Trophoblast cell (in vitro differentiated cells and primary cell): ENCODE data around the gene KANSL1.
"Not testable (repeated sequence)": the region's sequence is repeated elsewhere in the genome, so short reads cannot be mapped to it uniquely, and the experiment has no call there.

ENCODE experiments used
- DNase-seq, 2 donors: peaks; one replicate each; pipeline ENCODE4 v3.0.0-alpha.2; 2016
- H2AFZ ChIP-seq: 2 replicates; pipeline ENCODE4 v1.6.1; 2013; ENCODE audit warnings: low read length, moderate library complexity, mild to moderate bottlenecking; ENCODE audit not compliant: insufficient read depth, poor library complexity
- H2AK5ac ChIP-seq: 2 replicates; pipeline ENCODE4 v1.6.1; 2013; ENCODE audit warnings: mild to moderate bottlenecking, low read length
- H2BK120ac ChIP-seq: 2 replicates; pipeline ENCODE4 v1.6.1; 2013; ENCODE audit warnings: low read length, mild to moderate bottlenecking, moderate library complexity; ENCODE audit not compliant: insufficient read depth, poor library complexity
- H2BK12ac ChIP-seq: 2 replicates; pipeline ENCODE4 v1.6.1; 2013; ENCODE audit warnings: mild to moderate bottlenecking, low read length, moderate library complexity
- H2BK5ac ChIP-seq: 2 replicates; pipeline ENCODE4 v1.6.1; 2013; ENCODE audit warnings: low read length, low read depth, moderate library complexity, mild to moderate bottlenecking; ENCODE audit not compliant: poor library complexity
- H3K14ac ChIP-seq: 2 replicates; pipeline ENCODE4 v1.6.1; 2013; ENCODE audit warnings: mild to moderate bottlenecking, low read length
- H3K18ac ChIP-seq: 2 replicates; pipeline ENCODE4 v1.6.1; 2013; ENCODE audit warnings: mild to moderate bottlenecking, low read length
- H3K23ac ChIP-seq: 2 replicates; pipeline ENCODE4 v1.6.1; 2013; ENCODE audit warnings: low read length
- H3K27ac ChIP-seq: 2 replicates; pipeline ENCODE4 v1.5.1; 2013; ENCODE audit warnings: low read depth, mild to moderate bottlenecking, inconsistent platforms, low read length, moderate library complexity
- H3K27me3 ChIP-seq: 2 replicates; pipeline ENCODE4 v1.6.1; 2013; ENCODE audit warnings: inconsistent platforms, mild to moderate bottlenecking, low read length, moderate library complexity; ENCODE audit not compliant: insufficient read depth
- H3K36me3 ChIP-seq, 2 experiments: 1 replicate in 1 of 2; 2 replicates in 1 of 2; pipeline ENCODE4 v1.6.1; 2013; ENCODE audit warnings: low read length in 2 of 2, mild to moderate bottlenecking in 2 of 2, moderate library complexity in 1 of 2; ENCODE audit not compliant: insufficient read depth in 2 of 2, control insufficient read depth in 1 of 2
- H3K4ac ChIP-seq: 2 replicates; pipeline ENCODE4 v1.6.1; 2013; ENCODE audit warnings: low read depth, mild to moderate bottlenecking, low read length, moderate library complexity
- H3K4me1 ChIP-seq, 2 experiments: 1 replicate in 1 of 2; 2 replicates in 1 of 2; pipeline ENCODE4 v1.6.1; 2013; ENCODE audit warnings: low read length in 2 of 2, mild to moderate bottlenecking in 2 of 2, moderate library complexity in 1 of 2; ENCODE audit not compliant: insufficient read depth in 2 of 2, control insufficient read depth in 1 of 2
- H3K4me2 ChIP-seq: 2 replicates; pipeline ENCODE4 v1.6.1; 2013; ENCODE audit warnings: inconsistent platforms, mild to moderate bottlenecking, low read length, moderate library complexity
- H3K4me3 ChIP-seq: 2 replicates; pipeline ENCODE4 v1.5.1; 2013; ENCODE audit warnings: mild to moderate bottlenecking, low read depth, low read length, inconsistent platforms
- H3K79me1 ChIP-seq: one replicate; pipeline ENCODE4 v1.6.1; 2013; ENCODE audit warnings: low read length
- H3K79me2 ChIP-seq: 2 replicates; pipeline ENCODE4 v1.6.1; 2013; ENCODE audit warnings: low read length, mild to moderate bottlenecking; ENCODE audit not compliant: control insufficient read depth, insufficient read depth, poor library complexity
- H3K9ac ChIP-seq: 2 replicates; pipeline ENCODE4 v1.6.1; 2013; ENCODE audit warnings: mild to moderate bottlenecking, low read length
- H3K9me3 ChIP-seq: 2 replicates; pipeline ENCODE4 v1.6.1; 2013; ENCODE audit warnings: low read depth, mild to moderate bottlenecking, control low read depth, inconsistent platforms, low read length; ENCODE audit not compliant: insufficient read depth
- H4K12ac ChIP-seq: 2 replicates; pipeline ENCODE4 v1.6.1; 2013; ENCODE audit warnings: low read depth, mild to moderate bottlenecking, low read length, moderate library complexity
- H4K8ac ChIP-seq: 2 replicates; pipeline ENCODE4 v1.6.1; 2013; ENCODE audit warnings: low read depth, mild to moderate bottlenecking, low read length, moderate library complexity
- H4K91ac ChIP-seq: one replicate; pipeline ENCODE4 v1.6.1; 2013; ENCODE audit warnings: low read depth, mild to moderate bottlenecking, low read length, moderate library complexity
- WGBS: extraction: QIAGEN DNeasy Blood & Tissue Kit; methylation state at CpG from one replicate; pipeline ENCODE4 v1.1.7; 2013; ENCODE audit warnings: missing lambda C conversion rate; ENCODE audit not compliant: insufficient read length, insufficient coverage; ENCODE audit errors: extremely low coverage; 5-methylcytosine and 5-hydroxymethylcytosine counted together

The KANSL1 gene

GRCh38 chr17:46181316-46181715, 11.9 kb downstream of the KANSL1 start:
- H3K4me2 ChIP-seq, H3K23ac ChIP-seq, H3K27me3 ChIP-seq, H4K8ac ChIP-seq, H2BK5ac ChIP-seq, H3K18ac ChIP-seq, H3K36me3 ChIP-seq, H3K79me1 ChIP-seq, H2AK5ac ChIP-seq, H3K14ac ChIP-seq, H2AFZ ChIP-seq, H2BK120ac ChIP-seq, H3K9ac ChIP-seq, H4K12ac ChIP-seq, H4K91ac ChIP-seq, DNase-seq, H3K9me3 ChIP-seq, H3K27ac ChIP-seq, H2BK12ac ChIP-seq, H3K4me3 ChIP-seq: not testable (repeated sequence)
- Histone ChIP-seq H3K79me2 (peaks cover 49% of the 10 kb centered on the region), H3K4me1 (peaks cover 11 to 20% of the 10 kb centered on the region in 2 experiments), H3K4ac (peak overlapping the region; percentile 96)
- no CpG with 5 or more reads among the region's 14 CpGs for WGBS

GRCh38 chr17:46180892-46181274, 12.3 kb downstream of the KANSL1 start:
- H3K4ac ChIP-seq = no peak overlapping the region
- WGBS = no CpG with 5 or more reads among the region's 2 CpGs
- no peak overlapping the region for H3K4me3 ChIP-seq
- H4K12ac ChIP-seq = no peak overlapping the region
- H3K36me3 ChIP-seq = no peaks in the 10 kb centered on the region
- no peak overlapping the region for H3K23ac ChIP-seq
- no peak overlapping the region for H3K27ac ChIP-seq
- no peak overlapping the region for H4K91ac ChIP-seq
- no peaks in the 10 kb centered on the region for H3K27me3 ChIP-seq
- no peak overlapping the region for H4K8ac ChIP-seq
- no peak overlapping the region for H2BK120ac ChIP-seq
- H3K9me3 ChIP-seq = no peaks in the 10 kb centered on the region
- H3K79me1 ChIP-seq = no peaks in the 10 kb centered on the region
- peaks cover 11 to 18% of the 10 kb centered on the region in 2 experiments for H3K4me1 ChIP-seq
- H3K79me2 ChIP-seq = peaks cover 49% of the 10 kb centered on the region
- H3K18ac ChIP-seq = no peak overlapping the region
- H2AFZ ChIP-seq = no peak overlapping the region
- H3K9ac ChIP-seq = no peak overlapping the region
- H2AK5ac ChIP-seq = no peak overlapping the region
- H2BK12ac ChIP-seq = no peak overlapping the region
- no peak overlapping the region for H3K4me2 ChIP-seq
- DNase-seq = no peak
- no peak overlapping the region for H2BK5ac ChIP-seq
- no peak overlapping the region for H3K14ac ChIP-seq

- H2BK120ac ChIP-seq, H3K27ac ChIP-seq, DNase-seq, H3K23ac ChIP-seq, H3K4me2 ChIP-seq, H3K4me3 ChIP-seq, H3K27me3 ChIP-seq, H2BK5ac ChIP-seq, H3K14ac ChIP-seq, H2AFZ ChIP-seq, H3K36me3 ChIP-seq, H3K18ac ChIP-seq, H3K9me3 ChIP-seq, H2BK12ac ChIP-seq, H4K12ac ChIP-seq, H3K79me1 ChIP-seq, H4K91ac ChIP-seq, H2AK5ac ChIP-seq, H3K9ac ChIP-seq, H4K8ac ChIP-seq: not testable (repeated sequence)
- Histone ChIP-seq H3K4me1 (peaks cover 11 to 16% of the 10 kb centered on the region in 2 experiments), H3K79me2 (peaks cover 49% of the 10 kb centered on the region), H3K4ac (peak overlapping the region; percentile 93)
- no CpG with 5 or more reads among the region's 16 CpGs for whole genome bisulfite sequencing
Measured at GRCh38 chr17:46180185-46180891, 12.9 kb downstream of the KANSL1 start.

- Histone ChIP-seq H3K36me3 (peaks cover 4% of the 10 kb centered on the region in 2 experiments), H3K4ac (peak overlapping the region; percentile 84), H3K9me3 (no peaks in the 10 kb centered on the region), H2AK5ac (no peak overlapping the region), H3K14ac (no peak overlapping the region), H4K8ac (no peak overlapping the region), H2BK12ac (no peak overlapping the region), H3K27ac (no peak overlapping the region), H2BK5ac (no peak overlapping the region), H4K12ac (no peak overlapping the region), H3K4me2 (no peak overlapping the region), H3K4me3 (no peak overlapping the region), H2AFZ (no peak overlapping the region), H3K23ac (no peak overlapping the region), H3K9ac (no peak overlapping the region), H3K79me1 (no peaks in the 10 kb centered on the region), H3K4me1 (peaks cover 11 to 13% of the 10 kb centered on the region in 2 experiments), H2BK120ac (no peak overlapping the region), H4K91ac (no peak overlapping the region), H3K79me2 (peaks cover 50% of the 10 kb centered on the region), H3K18ac (no peak overlapping the region), H3K27me3 (no peaks in the 10 kb centered on the region)
- no peak for DNase-seq
- no CpG with 5 or more reads among the region's 11 CpGs for WGBS
Measured at GRCh38 chr17:46179375-46179999, 13.7 kb downstream of the KANSL1 start.
